HEK293T (cell line): ENCODE data around the gene SACS.

Source experiments
- ARNT ChIP-seq: fragments of 450-650 bp; IDR thresholded peaks from 2 replicates; pipeline ENCODE4 v1.6.1; 2017; ENCODE audit warnings: mild to moderate bottlenecking
- BHLHE40 ChIP-seq: fragments of 450-650 bp; IDR thresholded peaks from 2 replicates; pipeline ENCODE4 v1.6.1; 2016; ENCODE audit warnings: mild to moderate bottlenecking, moderate library complexity, borderline replicate concordance
- FOXK2 ChIP-seq: fragments of 450-650 bp; IDR thresholded peaks from 2 replicates; pipeline ENCODE4 v1.6.1; 2016; ENCODE audit warnings: mild to moderate bottlenecking
- FOXM1 ChIP-seq: fragments of 450-650 bp; IDR thresholded peaks from 2 replicates; pipeline ENCODE4 v1.6.1; 2017; ENCODE audit warnings: mild to moderate bottlenecking, borderline replicate concordance
- L3MBTL2 ChIP-seq: fragments of 450-650 bp; conservative IDR thresholded peaks from 2 replicates; pipeline ENCODE4 v1.6.1; 2016; ENCODE audit warnings: mild to moderate bottlenecking
- NFRKB ChIP-seq: fragments of 450-650 bp; IDR thresholded peaks from 2 replicates; pipeline ENCODE4 v1.6.1; 2016; ENCODE audit warnings: mild to moderate bottlenecking, moderate library complexity
- TF ChIP-seq, protein P1 (sequence below): fragments of 450-650 bp; IDR thresholded peaks from 2 replicates; pipeline ENCODE4 v1.6.1; 2016

DNA sequence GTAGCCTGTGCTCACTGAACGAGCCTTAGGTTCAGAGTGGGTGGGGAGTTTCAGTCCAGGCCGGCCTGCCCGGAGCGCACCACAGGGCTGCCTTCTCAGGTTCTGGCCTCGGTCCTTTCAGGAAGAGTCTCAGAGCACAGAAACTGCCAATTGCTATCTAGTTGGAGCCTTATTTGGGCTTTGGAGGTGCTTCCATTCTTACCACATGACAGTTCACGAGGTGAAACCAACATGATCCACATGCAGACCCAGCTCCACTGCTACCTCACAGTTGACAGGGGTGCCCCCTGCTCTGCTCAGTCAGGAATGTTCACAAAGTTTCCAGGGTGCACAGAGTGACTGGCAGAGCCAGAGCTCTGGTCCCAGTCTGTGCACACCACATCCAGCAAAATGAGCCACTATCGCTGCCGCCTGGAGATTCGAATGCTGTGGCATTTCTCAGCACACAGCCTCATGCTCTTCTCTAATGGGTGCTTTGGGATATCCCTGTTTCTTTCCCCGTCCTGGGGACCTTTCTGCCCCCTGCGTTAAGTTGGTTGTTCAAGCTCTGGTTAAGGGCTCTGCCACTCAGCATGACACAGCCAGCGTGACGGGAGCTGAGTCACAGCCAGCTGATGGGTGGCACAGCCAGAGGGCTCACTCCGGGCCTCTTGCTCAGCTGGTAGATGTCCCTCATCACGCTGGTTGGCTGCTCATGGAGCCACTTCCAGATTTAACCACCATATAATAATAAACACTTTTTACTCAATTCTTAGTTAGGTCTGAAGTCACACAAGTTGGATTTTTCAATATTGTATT, 7.5 kb upstream of the SACS start:
- TF ChIP-seq FOXK2 (no peak), FOXM1 (no peak), ARNT (no peak), L3MBTL2 (no peak), NFRKB (no peak), BHLHE40 (no peak)
- TF ChIP-seq, protein P1, sequence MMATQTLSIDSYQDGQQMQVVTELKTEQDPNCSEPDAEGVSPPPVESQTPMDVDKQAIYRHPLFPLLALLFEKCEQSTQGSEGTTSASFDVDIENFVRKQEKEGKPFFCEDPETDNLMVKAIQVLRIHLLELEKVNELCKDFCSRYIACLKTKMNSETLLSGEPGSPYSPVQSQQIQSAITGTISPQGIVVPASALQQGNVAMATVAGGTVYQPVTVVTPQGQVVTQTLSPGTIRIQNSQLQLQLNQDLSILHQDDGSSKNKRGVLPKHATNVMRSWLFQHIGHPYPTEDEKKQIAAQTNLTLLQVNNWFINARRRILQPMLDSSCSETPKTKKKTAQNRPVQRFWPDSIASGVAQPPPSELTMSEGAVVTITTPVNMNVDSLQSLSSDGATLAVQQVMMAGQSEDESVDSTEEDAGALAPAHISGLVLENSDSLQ = no peak
